Uterus (tissue), 4 donors: ENCODE results near the gene TTC12. TPM values are rescaled to one million over a fixed set of nuclear protein-coding genes. Genes with fewer than 3 reads are reported as not detected.

Experiments
- DNase-seq, 2 donors: peaks; one replicate each; pipeline ENCODE4 v3.0.0-alpha.2; 2019 to 2020
- H3K27ac ChIP-seq, 2 donors: fragments of 200-600 bp; sonication (generic); 1 replicate in 1 of 2; 2 replicates in 1 of 2; pipeline ENCODE4 v1.5.1; 2016 to 2018
- H3K27me3 ChIP-seq, 2 donors: fragments of 200-600 bp; sonication (generic); one replicate each; pipeline ENCODE4 v1.5.1; 2018 to 2019; ENCODE audit warnings: control low read depth in 1 of 2
- H3K36me3 ChIP-seq, 2 donors: fragments of 200-600 bp; sonication (generic); one replicate each; pipeline ENCODE4 v1.5.1; 2019; ENCODE audit warnings: control low read depth in 1 of 2
- H3K4me1 ChIP-seq, 2 donors: fragments of 200-600 bp; sonication (generic); one replicate each; pipeline ENCODE4 v1.5.1; 2018 to 2019; ENCODE audit warnings: control low read depth in 1 of 2
- H3K4me3 ChIP-seq, 2 donors: fragments of 200-600 bp; sonication (generic); 1 replicate in 1 of 2; 2 replicates in 1 of 2; pipeline ENCODE4 v1.5.1; 2018 to 2019; ENCODE audit warnings: mild to moderate bottlenecking in 1 of 2
- H3K9me3 ChIP-seq, 2 donors: fragments of 200-600 bp; sonication (generic); one replicate each; pipeline ENCODE4 v1.5.1; 2019; ENCODE audit warnings: control low read depth in 1 of 2
- POLR2A ChIP-seq, 2 donors: fragments of 450-650 bp; IDR thresholded peaks; one replicate each; pipeline ENCODE4 v1.6.1; 2016; ENCODE audit warnings: antibody characterized with exemption in 2 of 2, mild to moderate bottlenecking in 1 of 2, moderate library complexity in 1 of 2
- intact Hi-C: fragments of 100-400 bp; cut with DNase I; formaldehyde crosslinking; loops from one replicate; pipeline ENCODE4 v1.15.1; 2023; ENCODE audit warnings: low total_unique reads
- total RNA-seq, 4 donors: library from RNA; depleted of rRNA in 3 of 4; stranded (reverse); fragments of >200 nt in 3 of 4; gene quantifications; one replicate each; pipeline versions ENCODE4 v1.1.0 to v1.2.4, GENCODE V29; 2014 to 2023
- TF ChIP-seq, protein P1 (sequence below), 4 experiments: fragments of 200-600 bp in 2 of 4; fragments of 450-650 bp in 2 of 4; sonication (generic) in 2 of 4; IDR thresholded peaks; one replicate each; pipeline ENCODE4 v1.5.1; 2016 to 2019; ENCODE audit warnings: antibody characterized with exemption in 4 of 4, mild to moderate bottlenecking in 2 of 4, moderate library complexity in 1 of 4
- donor health status: DM: yes; HTN: yes; CAD: no.

TTC12 gene
- total RNA-seq, 4 donors from 2014 or later = 2.4 to 27.5 (median 17.1) TPM

- TF ChIP-seq, protein P1, sequence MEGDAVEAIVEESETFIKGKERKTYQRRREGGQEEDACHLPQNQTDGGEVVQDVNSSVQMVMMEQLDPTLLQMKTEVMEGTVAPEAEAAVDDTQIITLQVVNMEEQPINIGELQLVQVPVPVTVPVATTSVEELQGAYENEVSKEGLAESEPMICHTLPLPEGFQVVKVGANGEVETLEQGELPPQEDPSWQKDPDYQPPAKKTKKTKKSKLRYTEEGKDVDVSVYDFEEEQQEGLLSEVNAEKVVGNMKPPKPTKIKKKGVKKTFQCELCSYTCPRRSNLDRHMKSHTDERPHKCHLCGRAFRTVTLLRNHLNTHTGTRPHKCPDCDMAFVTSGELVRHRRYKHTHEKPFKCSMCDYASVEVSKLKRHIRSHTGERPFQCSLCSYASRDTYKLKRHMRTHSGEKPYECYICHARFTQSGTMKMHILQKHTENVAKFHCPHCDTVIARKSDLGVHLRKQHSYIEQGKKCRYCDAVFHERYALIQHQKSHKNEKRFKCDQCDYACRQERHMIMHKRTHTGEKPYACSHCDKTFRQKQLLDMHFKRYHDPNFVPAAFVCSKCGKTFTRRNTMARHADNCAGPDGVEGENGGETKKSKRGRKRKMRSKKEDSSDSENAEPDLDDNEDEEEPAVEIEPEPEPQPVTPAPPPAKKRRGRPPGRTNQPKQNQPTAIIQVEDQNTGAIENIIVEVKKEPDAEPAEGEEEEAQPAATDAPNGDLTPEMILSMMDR (IDR thresholded peaks at IDR 0.05) = no peak
- no peak for TF ChIP-seq POLR2A (IDR thresholded peaks at IDR 0.05)
- intact Hi-C loops = no loop called here
- Histone ChIP-seq H3K27ac (no peak overlapping the region), H3K4me1 (no peaks in the 10 kb centered on the region), H3K36me3 (no peaks in the 10 kb centered on the region), H3K4me3 (no peak overlapping the region), H3K27me3 (no peaks in the 10 kb centered on the region), H3K9me3 (no peaks in the 10 kb centered on the region)
- no peak for DNase-seq
Measured at GRCh38 chr11:113408206-113408605, 93.8 kb downstream of the TTC12 start.

GRCh38 chr11:113408887-113409286 lies 94.5 kb downstream of the TTC12 start:
- H3K36me3 ChIP-seq = no peaks in the 10 kb centered on the region
- H3K27ac ChIP-seq = no peak overlapping the region
- no peaks in the 10 kb centered on the region for H3K4me1 ChIP-seq
- TF ChIP-seq POLR2A (IDR thresholded peaks at IDR 0.05) = no peak
- TF ChIP-seq, protein P1 (IDR thresholded peaks at IDR 0.05) = no peak
- H3K4me3 ChIP-seq = no peak overlapping the region
- no peak for DNase-seq
- H3K9me3 ChIP-seq = no peaks in the 10 kb centered on the region
- H3K27me3 ChIP-seq = no peaks in the 10 kb centered on the region
- intact Hi-C loops = no loop called here

DNA sequence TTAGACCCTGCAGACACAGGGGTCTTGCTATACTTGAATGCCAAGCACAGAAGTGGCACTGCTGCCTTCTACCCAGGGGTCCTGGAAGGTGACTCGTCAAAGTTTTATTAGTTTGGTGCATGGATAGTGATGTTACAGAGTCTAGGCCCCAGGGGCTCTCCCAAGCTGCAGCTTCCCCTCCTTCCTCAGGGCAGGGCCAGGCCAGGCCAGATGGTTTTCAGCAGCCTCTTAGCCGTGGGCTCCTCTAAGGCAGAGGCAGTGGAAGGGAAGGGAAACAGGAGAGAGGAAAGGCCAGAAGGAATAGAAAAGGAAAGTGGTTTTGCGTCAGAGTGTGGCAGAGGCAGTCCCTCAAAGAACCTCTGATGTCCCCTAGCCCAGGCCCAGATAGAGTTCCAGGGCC lies 95.1 kb downstream of the TTC12 start:
- no peaks in the 10 kb centered on the region for H3K4me1 ChIP-seq
- H3K36me3 ChIP-seq = no peaks in the 10 kb centered on the region
- TF ChIP-seq, protein P1 (IDR thresholded peaks at IDR 0.05) = no peak
- TF ChIP-seq POLR2A (IDR thresholded peaks at IDR 0.05) = no peak
- no peaks in the 10 kb centered on the region for H3K27me3 ChIP-seq
- no peaks in the 10 kb centered on the region for H3K9me3 ChIP-seq
- no peak for DNase-seq
- no peak overlapping the region for H3K4me3 ChIP-seq
- intact Hi-C loops = no loop called here
- no peak overlapping the region for H3K27ac ChIP-seq

GRCh38 chr11:113410414-113411135 lies 96.2 kb downstream of the TTC12 start:
- Histone ChIP-seq H3K9me3 (no peaks in the 10 kb centered on the region), H3K4me3 (no peak overlapping the region), H3K27ac (no peak overlapping the region), H3K36me3 (no peaks in the 10 kb centered on the region), H3K27me3 (no peaks in the 10 kb centered on the region), H3K4me1 (no peaks in the 10 kb centered on the region)
- DNase-seq = no peak
- TF ChIP-seq, protein P1 (IDR thresholded peaks at IDR 0.05) = no peak
- TF ChIP-seq POLR2A (IDR thresholded peaks at IDR 0.05) = no peak
- intact Hi-C loops = no loop called here

GRCh38 chr11:113411536-113411935 lies 97.2 kb downstream of the TTC12 start:
- TF ChIP-seq POLR2A (IDR thresholded peaks at IDR 0.05) = no peak
- TF ChIP-seq, protein P1 (IDR thresholded peaks at IDR 0.05) = no peak
- H3K36me3 ChIP-seq = no peaks in the 10 kb centered on the region

More at GRCh38 chr11:113411536-113411935, 97.2 kb downstream of the TTC12 start:
- no peak overlapping the region for H3K4me3 ChIP-seq
- no peaks in the 10 kb centered on the region for H3K4me1 ChIP-seq
- no peak overlapping the region for H3K27ac ChIP-seq
- no peaks in the 10 kb centered on the region for H3K9me3 ChIP-seq
- no peaks in the 10 kb centered on the region for H3K27me3 ChIP-seq
- intact Hi-C loops = no loop called here
- no peak for DNase-seq
